Femur (tissue), 1 donor: ENCODE measurements around the gene SCIN.

Experiments
- DNase-seq: peaks from one replicate; pipeline ENCODE4 v3.0.0-alpha.2; 2017

The SCIN gene

DNA sequence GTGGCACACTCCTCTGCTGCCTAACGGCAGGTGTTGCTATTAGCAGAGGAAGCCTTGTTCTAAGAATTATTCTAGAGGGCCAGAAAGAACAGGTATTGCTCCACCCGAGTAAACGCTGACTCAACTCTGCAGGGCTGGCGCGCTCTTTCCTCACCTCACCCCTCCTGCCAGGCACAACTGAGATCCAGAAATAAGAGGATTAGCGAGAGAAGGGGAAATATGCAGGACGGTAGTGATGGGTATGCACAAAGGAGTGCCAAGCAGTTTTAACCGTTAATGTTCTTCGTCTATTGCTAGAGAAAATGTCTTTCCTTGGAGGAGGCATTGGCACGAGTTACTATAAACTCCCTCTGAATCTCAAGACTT, 369 bp upstream of the SCIN start:
- no peak for DNase-seq

DNA sequence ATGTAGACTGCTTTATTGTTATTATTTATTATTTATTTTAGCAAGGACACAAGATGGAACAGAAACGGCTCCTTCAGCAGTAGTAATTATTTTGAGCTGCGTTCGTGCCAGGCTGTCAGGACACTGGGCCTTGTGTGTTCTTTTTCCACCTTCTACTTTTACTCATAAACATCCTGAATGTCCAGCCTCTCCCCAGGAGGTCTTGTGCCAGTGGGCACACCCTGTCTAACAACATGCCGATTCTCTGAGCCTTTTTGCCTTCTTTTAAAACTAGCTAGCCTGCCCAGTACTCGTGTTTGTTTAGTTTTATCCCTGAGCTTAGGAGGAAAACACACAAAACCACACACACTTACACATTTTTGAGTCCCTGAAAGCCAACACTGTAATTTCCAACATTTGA, 1.2 kb downstream of the SCIN start:
- no peak for DNase-seq

DNA sequence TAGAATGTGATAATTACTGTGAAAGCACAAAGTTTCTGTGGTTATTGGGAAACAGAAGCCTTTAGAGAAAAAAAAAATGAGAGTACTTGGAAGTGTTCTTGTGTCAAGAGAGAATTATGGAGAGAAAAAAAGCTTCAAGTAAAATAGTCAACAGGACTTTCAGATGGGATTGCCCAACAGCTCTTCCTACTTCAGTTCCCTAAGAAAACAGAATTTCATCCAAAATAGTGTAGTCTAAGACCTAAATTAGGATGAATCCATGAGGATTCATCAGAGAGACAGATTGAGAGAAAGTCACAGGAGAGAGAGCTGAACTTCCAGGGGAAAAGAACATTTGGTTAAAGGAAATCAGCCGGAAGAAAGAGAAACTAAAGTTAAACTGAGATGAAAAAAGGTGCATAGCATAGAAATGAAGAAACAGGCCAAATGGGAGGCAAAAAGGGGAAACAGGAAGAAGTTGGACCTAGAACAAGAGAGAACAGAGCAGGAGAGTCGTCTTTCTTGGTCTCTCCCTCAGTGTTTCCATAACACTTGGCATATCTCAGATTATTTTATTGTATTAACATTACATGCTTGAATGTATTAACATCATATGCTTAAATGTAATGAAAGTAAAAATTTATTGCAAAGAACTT, 2.5 kb downstream of the SCIN start:
- no peak for DNase-seq

DNA sequence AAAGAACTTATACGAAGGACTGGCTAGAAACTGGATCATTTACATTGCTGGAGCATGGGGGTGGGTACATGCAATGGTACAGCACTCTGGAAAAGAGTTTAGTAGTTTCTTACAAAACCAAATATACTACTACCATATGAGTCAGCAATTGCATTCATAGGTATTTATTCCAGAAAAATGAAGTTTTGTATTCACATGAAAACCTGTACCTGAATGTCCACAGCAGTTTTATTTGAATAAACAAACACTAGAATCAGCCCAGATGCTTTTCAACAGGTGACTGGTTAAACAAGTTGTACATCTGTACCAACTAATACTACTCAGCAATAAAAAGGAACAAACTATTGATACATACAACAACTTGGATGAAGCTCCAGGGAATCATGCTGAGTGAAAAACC, 3.4 kb downstream of the SCIN start:
- DNase-seq: no peak

DNA sequence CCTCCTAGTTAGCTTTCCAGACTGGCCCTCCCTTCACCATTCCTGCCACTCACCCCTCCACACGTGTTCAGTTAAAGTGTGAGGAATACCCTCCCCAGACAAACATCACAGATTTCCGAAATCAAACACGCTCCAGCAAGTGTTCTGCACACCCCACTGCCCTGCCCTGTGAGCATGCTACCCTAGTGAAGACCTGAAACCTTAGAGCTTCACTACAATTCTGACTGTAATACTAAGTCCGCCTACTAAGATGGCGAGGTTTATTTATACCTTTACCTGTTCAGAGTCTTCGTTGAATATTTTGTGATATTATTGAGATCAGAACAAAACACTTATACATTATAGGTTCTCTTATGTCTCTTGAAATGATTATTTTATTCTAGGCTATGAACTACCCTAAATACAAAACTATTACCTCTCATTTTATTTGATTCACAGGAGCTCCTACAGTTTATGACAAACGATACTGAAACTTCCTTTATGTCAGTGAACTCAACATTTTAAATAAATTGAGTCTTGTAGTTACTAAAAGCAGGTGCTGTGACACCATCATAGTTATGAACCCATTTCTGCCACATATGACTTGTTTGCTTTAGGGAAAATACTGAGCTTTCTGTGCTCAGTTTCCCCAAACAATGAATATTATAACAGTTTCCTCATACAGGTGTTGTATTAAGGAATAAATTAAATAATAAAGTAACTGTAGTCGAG, 8.6 kb downstream of the SCIN start:
- DNase-seq: no peak

DNA sequence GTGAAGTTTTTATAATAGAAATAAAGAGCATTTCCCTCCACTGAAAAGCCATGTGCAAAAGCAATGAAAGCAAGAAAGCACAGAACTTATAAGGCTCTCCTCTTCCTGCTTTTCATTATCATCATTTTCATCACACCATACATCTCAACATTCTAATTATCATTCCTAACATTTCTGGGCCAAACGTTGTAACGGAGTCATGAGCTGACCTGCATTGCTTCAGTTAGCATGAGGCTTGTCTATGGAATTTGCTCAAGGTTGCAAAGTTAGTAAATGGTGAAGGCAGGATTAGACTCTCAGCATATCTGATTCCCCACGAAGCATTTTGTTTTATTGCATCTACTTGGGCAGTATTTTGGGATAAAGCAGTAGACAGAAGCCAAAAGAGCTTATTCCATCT, 11.4 kb downstream of the SCIN start:
- no peak for DNase-seq

DNA sequence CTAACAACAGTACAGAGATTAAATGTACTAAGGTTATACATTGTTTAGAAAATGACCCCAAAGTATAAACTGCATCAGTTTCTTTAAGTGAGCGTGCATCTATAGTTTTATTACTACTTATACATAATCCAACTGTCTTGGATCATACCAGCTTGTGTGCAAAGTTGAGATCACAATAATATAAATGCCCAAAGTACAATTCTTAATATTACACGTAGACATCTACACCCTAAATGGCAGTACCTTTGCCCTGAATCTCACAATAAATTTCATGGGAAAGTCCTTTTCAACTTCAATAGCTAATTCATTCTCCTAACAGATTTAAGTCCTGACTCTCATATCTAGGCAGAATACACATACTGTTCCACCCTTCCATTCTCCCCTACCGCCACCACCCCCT, 11.8 kb downstream of the SCIN start:
- DNase-seq: no peak

DNA sequence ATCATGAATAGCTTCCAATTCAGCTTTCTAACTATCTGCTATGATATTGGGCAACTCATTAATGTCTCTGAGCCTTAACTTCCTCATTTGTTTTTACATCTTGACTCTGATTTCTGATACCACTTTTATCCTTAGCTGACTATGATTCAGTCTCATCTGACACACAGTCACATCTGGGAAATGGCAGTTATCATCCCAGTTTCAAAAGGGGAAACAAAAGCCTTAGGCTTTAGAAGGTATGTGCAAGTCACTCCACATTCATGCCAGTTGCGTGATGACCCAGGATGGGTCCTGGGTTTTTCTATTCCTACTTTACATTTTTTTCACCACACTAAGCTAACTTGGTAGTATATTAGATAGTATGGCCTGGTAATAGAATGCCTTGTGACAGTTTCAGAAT, 12.7 kb downstream of the SCIN start:
- no peak for DNase-seq

DNA sequence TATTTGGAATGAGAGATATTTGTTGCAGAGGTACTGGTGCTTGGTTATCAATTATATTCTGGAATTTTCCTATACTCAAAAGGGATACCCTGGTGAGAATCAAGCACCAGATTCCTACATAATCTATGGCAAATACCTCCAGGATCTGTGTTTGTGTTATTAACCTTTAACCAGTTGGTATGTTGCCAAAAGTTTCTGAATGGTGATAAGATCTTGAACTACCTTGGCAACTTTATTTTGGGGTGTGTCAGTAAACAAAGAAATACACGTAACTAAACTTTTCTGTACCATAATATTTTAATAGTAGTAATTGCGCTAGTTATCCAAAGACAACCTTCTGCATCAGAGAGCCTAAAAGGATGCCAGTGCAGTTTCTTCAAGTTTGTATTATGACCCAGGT, 13.4 kb downstream of the SCIN start:
- DNase-seq: no peak

DNA sequence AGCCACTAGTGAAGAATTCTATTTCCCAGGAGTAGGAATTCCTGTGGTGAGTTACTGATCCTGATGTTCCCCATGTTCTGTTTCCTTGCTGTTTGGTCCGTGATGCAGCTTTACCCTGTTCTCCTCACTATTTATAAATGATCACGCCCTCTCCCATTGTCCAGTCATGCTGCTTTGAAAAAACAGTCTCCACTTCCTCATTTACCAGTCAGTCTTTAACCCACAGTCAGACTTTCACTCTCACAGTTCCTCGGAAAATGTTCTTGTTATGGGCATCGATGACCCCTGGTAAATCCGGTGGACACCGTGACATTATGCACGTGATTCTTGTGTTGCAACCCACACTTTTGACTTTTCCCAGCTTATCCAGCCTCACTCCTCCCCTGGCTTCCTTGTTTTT, 14.4 kb downstream of the SCIN start:
- DNase-seq: peak; percentile 33

DNA sequence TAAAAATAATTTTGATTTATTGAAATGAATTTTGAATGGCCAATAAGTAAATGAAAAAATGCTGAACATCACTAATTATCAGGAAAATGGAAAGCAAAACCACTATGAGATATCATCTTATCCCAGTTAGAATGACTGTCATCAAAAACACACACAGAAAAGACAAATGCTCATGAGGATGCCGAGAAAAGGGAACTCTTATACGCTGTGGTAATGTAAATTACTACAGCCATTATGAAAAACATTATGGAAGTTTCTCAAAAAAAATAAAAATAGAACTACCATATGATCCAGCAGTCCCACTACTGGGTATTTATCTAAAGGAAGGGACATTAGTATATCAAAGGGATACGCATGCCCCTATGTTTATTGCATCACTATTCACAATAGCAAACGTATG, 15.8 kb downstream of the SCIN start:
- no peak for DNase-seq

DNA sequence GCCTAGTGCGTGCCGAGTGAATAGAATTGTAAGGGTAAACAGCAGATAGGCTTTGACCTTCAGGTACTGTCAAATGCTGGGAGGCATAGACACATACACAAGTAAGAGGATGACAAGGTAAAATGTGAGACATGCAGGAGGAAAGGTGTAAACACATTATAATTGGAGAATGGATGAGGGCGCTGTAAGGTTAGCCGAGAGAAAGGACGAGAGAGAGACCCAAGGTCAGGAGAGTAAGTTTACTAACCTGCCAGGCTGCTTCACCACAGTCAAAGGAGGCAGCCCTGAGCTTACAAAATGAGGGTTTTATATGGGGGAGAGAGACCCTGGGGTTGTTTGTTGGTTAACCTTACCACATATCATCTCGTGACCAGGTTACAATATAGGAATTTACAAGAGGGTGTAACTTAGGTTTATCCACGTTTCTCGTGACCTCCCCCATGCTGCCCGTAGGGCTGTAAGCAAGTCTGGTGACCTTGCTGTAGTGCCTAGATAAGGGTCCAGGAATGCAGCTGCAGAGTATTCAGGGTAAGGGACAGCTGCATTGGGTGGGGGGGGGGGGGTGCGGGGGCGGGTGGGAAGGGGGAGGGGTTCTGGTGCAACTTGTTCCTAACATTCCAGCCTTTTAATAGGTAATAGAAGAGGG, 17.9 kb downstream of the SCIN start:
- DNase-seq: no peak

DNA sequence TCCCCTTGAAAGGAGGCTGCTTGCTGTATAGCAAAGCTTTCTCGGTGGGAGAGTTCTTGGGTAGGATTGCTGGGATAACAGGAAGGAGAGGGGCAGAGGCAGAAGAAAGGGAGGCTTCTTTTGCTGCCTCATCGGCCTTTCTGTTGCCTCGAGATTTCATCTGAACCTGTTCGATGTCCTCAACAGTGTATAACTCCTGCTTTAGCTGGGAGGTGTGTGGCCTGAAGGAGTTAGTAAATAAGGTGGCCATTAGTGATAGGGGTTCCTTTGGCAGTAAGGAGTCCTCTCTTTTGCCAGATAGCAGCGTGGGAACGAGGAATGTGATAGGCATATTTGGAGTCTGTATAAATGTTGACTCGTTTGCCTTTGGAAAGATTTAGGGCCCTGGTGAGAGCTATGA, 20.0 kb downstream of the SCIN start:
- no peak for DNase-seq

DNA sequence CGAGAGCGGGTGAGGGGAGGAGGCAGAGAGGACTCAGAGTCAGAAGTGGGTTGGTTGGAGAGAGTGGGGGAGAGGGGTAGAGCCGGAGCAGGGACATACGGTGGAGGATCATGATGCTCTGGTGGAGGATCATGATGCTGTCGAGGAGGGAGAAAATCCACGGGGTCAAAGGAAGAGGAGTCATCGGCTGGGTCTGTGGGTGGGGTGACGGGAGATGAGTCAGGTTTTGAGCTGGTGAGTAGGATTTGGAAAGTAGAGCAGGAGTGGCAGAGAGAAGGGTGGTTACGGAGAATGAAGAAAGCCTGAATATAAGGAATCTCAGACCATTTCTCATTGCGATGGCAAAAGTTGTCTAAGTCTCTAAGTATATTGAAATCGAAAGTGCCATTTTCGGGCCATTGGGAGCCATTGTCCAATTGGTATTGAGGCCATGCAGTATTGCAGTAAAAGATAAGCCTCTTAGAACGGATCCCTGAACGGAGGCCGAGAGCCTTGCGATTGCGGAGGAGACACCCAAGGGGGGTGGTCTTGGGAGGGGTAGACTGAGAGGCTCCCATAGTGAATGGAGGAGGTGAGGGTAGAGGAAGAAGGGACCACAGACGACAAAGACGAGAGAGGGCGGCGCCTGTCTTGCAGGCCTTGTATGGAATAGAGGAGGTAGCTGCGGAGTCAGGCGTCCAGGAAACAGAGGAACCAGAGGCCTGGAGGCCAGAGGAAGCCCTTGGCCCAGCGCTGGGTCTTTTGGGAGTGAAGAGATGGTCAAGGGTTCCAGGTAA, 23.8 kb downstream of the SCIN start:
- no peak for DNase-seq

DNA sequence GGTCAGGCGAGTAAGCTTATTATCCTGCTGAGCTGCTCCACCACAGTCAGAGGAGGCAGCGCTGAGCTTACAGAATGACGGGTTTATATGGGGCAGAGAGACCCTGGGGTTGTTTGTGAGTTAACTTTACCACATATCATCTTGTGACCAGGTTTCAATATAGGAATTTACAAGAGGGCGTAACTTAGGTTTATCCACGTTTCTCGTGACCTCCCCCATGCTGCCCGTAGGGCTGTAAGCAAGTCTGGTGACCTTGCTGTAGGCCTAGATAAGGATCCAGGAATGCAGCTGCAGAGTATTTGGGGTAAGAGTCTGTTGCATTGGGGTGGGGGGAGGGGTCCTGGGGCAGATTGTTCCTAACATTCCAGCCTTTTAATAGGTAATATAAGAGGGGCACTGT, 24.6 kb downstream of the SCIN start:
- no peak for DNase-seq

DNA sequence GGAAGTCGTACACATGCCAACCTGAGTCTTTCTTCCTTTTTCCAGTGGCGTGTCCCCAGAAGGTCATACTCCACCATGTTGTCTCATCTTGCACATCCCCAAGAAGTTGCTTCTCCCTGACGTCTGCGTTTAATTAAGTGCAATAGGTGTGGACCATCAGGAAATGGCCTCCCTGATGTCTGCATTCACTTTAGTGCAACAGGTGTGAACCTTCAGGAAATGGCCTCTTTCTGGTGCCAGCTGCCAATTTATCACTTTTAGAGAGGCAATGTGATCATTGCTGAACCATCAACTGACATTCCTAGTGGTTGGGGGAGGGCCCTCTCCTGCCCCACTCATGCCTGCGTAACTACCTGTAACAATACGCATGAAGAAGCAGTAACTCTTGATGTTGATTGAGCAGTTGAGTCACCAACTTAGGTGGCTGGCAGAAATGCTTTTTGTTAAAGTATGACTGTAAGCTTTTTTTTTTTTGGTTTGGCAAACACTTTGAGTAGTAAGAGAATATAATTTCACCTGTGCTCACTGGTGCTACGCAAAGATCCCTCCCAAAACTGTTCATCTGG, 25.8 kb downstream of the SCIN start:
- no peak for DNase-seq

DNA sequence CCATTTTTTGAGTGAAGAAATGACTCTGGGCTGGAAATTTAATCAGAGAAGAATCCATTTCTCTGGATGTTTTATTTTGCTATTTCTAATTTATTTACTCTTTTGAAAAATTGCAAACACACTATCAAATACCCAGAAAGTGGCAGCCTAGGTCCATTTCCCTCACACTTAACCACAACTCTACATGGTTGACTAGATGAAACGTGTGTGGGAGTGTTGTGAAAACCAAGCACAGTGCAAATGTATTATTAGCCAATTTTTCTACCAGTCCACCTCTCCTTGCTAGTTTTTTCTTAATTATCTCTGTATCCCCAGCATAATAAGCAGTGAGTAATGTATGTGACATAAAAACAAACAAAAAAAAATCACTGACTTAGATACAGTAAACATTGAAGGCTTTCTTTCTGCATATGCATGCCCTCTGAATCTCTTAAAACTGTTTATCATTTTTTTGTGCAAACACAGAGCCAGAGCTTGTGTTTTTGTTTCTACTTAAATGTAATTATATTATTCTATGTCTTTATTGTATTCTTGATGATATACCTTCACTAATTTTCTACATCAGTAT, 30.9 kb downstream of the SCIN start:
- no peak for DNase-seq

DNA sequence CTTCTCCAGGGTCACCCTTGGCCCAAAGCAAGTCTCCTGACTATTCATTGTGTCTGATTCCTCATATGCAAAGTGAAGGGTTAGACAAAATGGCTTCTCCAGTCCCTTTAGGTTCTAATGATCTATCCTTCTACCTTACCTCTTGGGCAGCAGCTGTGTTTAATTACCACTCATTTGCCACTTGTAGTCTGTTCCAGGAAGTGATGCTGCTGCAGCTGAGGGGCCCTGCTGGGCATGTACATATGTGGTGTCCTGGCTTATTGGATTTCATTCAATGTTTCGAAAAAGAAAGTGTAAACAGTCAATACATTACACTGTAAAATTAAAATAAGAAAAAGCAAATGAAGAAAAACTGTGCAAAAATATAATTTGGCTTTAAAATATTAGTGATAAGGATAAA, 36.6 kb downstream of the SCIN start:
- DNase-seq: no peak

DNA sequence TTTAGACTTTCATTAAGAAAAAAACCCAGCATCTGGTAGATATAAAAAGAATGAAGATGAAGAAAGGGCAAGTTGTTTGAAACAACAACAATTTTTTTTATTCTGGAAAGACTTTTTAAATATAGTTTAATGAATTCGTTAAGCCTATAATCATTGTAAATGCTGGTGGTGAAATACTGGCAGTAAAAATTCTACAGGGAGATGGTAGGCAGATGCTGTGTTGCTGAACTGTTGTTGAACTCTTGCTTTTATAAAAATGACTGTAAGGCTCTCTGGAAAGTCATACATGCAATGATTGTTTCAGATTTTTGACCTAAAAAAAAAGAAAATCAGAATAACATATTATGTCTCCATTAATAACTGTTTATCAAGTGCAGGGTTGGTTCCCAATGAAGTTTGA, 39.0 kb downstream of the SCIN start:
- no peak for DNase-seq

DNA sequence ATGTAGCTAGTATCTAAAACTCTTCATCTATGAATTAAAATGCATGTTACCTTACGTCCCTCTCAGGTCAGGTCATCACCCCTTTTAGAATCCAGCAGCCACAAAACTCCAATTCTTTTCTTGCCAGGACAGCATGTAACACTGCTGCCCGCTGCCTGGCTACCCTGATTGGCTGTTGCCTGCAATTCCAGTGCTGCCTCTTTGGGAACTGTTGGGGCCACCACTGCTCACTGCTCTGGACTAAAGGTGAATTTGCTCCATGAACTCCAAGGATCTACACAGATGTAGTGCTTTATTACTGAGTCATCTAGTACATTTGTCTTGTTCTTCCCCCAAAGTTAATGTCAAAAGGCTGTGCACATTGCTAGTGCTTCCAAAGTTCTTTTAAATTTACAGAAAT, 40.4 kb downstream of the SCIN start:
- DNase-seq: no peak

DNA sequence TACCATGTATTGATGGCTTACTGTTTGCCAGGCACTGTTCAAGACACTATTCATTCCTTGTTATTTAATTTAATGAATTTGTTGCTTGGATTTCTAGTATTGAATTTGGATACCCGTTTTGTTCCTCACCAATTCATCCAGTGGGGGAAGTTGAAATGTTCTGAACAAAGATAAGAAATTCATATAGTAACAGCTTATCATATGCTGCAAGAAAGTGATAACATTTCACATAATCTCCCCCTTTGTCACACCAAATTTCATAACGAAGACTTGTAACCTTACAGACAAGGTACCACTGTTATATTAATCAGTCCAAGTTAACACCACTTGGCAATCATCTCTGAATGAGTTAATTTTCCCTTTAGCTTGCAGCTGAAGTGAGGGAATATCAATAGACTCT, 42.1 kb downstream of the SCIN start:
- no peak for DNase-seq

DNA sequence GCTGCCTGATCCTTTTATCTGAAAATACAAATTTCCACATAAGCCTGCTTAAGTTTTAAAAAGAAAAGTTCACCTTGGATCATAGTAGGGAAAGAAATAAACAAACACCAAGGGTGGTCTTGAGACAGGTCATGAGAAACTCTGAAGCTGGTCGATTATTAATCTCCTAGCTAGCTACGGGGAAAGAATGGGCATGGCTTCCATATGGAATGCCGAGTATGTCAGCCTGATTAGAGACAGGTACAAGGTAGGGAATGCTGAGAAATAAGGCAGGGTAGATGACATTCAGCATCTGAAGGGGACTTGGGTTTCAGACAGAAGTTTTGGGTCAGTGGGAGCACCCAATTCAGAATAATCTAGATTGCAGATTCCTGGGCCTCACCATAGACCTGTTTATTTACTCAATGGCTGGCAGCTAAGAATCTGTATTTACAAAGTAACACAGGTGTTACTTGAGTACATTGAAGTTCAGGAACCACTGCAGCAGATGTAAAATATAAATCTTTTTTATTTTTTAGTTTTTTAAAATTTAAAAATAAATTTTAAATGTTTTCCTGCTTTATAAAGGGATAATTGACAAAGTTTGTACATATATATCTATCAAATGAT, 49.0 kb downstream of the SCIN start:
- no peak for DNase-seq

DNA sequence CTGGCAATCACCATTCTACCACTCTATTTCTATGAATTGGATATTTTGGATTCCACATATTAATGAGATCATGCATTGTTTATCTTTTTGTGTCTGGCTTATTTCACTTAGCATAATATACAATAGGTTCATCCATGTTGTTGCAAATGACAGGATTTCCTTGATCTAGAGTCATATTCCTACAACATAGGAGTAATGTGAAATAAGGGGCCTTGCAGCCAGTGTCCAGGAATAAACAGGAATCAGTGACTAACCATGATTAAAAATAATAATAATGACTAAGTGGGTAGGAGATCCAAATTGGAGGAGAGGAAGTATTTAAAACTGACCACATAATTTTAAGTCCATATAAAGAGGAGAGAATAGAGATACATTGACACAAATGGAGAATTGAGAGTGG, 49.9 kb downstream of the SCIN start:
- DNase-seq: no peak
